Neural cell (in vitro differentiated cells): ENCODE data around the gene HHATL. TPM values are rescaled to one million over a fixed set of nuclear protein-coding genes. Genes with fewer than 3 reads are reported as not detected.

Experiments
- H2AFZ ChIP-seq: fragments of 200-600, 300-800 bp; sonication (generic), shearing (Covaris generic); 2 replicates; pipeline ENCODE4 v1.6.0; 2014; ENCODE audit warnings: low read depth, mild to moderate bottlenecking, antibody characterized with exemption, low read length, moderate library complexity
- H3F3A ChIP-seq: fragments of 200-600 bp; shearing (Covaris generic); 2 replicates; pipeline ENCODE4 v1.6.1; 2016; ENCODE audit warnings: mild to moderate bottlenecking, moderate library complexity, mixed read lengths, antibody characterized with exemption, low read length; ENCODE audit not compliant: insufficient read depth, poor library complexity, severe bottlenecking
- H3K27ac ChIP-seq: fragments of 200-600, 300-800 bp; sonication (generic), shearing (Covaris generic); 2 replicates; pipeline ENCODE4 v1.5.1; 2014; ENCODE audit warnings: mild to moderate bottlenecking, low read length, moderate library complexity
- H3K27me3 ChIP-seq: fragments of 300-800, 200-600 bp; sonication (generic), shearing (Covaris generic); 2 replicates; pipeline ENCODE4 v1.6.0; 2014; ENCODE audit warnings: mild to moderate bottlenecking, low read depth, low read length, moderate library complexity; ENCODE audit not compliant: insufficient read depth
- H3K36me3 ChIP-seq: fragments of 300-800, 200-600 bp; sonication (generic), shearing (Covaris generic); 2 replicates; pipeline ENCODE4 v1.5.1; 2014; ENCODE audit warnings: mild to moderate bottlenecking, antibody characterized with exemption, low read length, moderate library complexity; ENCODE audit not compliant: insufficient read depth
- H3K4me2 ChIP-seq: fragments of 300-800, 200-600 bp; sonication (generic), shearing (Covaris generic); 2 replicates; pipeline ENCODE4 v1.6.0; 2014; ENCODE audit warnings: mild to moderate bottlenecking, low read length
- H3K4me3 ChIP-seq: fragments of 300-800, 200-600 bp; sonication (generic), shearing (Covaris generic); 2 replicates; pipeline ENCODE4 v1.5.1; 2014; ENCODE audit warnings: mild to moderate bottlenecking, low read length, moderate library complexity
- H3K79me2 ChIP-seq: fragments of 200-600 bp; shearing (Covaris generic); replicated peaks from 2 replicates; pipeline ENCODE4 v1.6.0; 2014; ENCODE audit warnings: mild to moderate bottlenecking, low read length, moderate library complexity; ENCODE audit not compliant: insufficient read depth
- H3K9ac ChIP-seq: fragments of 300-800, 200-600 bp; sonication (generic), shearing (Covaris generic); 2 replicates; pipeline ENCODE4 v1.6.1; 2016; ENCODE audit warnings: mild to moderate bottlenecking, low read length, mixed read lengths
- H3K9me2 ChIP-seq: fragments of 200-600 bp; shearing (Covaris generic); 2 replicates; pipeline ENCODE4 v1.6.1; 2016; ENCODE audit warnings: mild to moderate bottlenecking, low read length, mixed read lengths; ENCODE audit not compliant: insufficient read depth
- H3K9me3 ChIP-seq: fragments of 200-600, 300-800 bp; sonication (generic), shearing (Covaris generic); 2 replicates; pipeline ENCODE4 v1.6.1; 2016; ENCODE audit warnings: mild to moderate bottlenecking, mixed run types, low read length, moderate library complexity, mixed read lengths
- H4K20me1 ChIP-seq: fragments of 200-600 bp; shearing (Covaris generic); 2 replicates; pipeline ENCODE4 v1.6.1; 2016; ENCODE audit warnings: mild to moderate bottlenecking, mixed run types; ENCODE audit not compliant: insufficient read depth
- EP300 ChIP-seq: fragments of 450-650 bp; conservative IDR thresholded peaks from 2 replicates; pipeline ENCODE4 v1.6.1; 2014; ENCODE audit warnings: antibody characterized with exemption, mild to moderate bottlenecking, moderate library complexity; ENCODE audit not compliant: poor library complexity, severe bottlenecking
- POLR2AphosphoS5 ChIP-seq: IDR thresholded peaks from 2 replicates; pipeline ENCODE4 v1.6.1; 2012
- TAF1 ChIP-seq: IDR thresholded peaks from 2 replicates; pipeline ENCODE4 v1.6.1; 2012; ENCODE audit warnings: low read depth
- polyA plus RNA-seq: library from polyadenylated mRNA; depleted of rRNA; stranded (reverse); fragments of >200 nt; gene quantifications from 2 replicates; pipeline ENCODE4 v1.2.3, GENCODE V29; 2014
- TF ChIP-seq, protein P1 (sequence below): IDR thresholded peaks from 2 replicates; pipeline ENCODE4 v1.6.1; 2012; ENCODE audit warnings: borderline replicate concordance
- TF ChIP-seq, protein P2 (sequence below): fragments of 450-650 bp; IDR thresholded peaks from 2 replicates; pipeline ENCODE4 v1.5.1; 2014; ENCODE audit warnings: antibody characterized with exemption, mild to moderate bottlenecking, moderate library complexity; ENCODE audit not compliant: poor library complexity, severe bottlenecking

Gene HHATL
- polyA plus RNA-seq, 1 donor from 2014 or later, result not detected

DNA sequence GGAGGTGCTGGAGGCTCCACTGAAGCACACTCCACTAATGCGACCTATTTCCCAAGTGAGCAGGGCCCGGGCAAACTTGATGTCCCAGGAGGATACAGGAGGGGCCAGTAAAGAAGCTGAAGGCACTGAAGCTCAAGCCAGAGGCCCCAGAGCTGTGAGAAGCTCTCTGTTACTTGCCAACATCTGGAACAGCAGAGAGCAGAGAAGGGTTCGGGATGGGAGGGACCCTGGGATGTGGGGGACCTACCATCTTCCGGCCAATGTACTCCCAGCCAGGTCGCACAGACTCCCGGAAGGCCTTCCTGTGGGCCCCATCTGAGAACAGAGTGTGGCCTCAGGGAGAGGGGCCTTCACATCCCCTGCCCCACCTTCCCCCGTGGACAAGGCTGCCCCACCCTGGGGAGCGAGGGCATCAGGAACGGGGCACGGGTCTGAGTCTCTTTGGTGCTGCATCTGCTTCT is 3.1 kb downstream of the HHATL start:
- Histone ChIP-seq H3K27me3 (no peaks in the 10 kb centered on the region), H3K4me3 (no peak overlapping the region)

GRCh38 chr3:42698911-42699230 is 3.7 kb downstream of the HHATL start:
- no peaks in the 10 kb centered on the region for H3K9me2 ChIP-seq

More for the DNA sequence above, 3.1 kb downstream of the HHATL start:
- Histone ChIP-seq H3K4me2 (no peak overlapping the region), H3K36me3 (no peaks in the 10 kb centered on the region), H2AFZ (no peak overlapping the region), H3K9ac (no peak overlapping the region), H3F3A (no peaks in the 10 kb centered on the region), H3K79me2 (no peaks in the 10 kb centered on the region), H3K27ac (no peak overlapping the region), H3K9me2 (no peaks in the 10 kb centered on the region), H3K9me3 (no peaks in the 10 kb centered on the region), H4K20me1 (no peaks in the 10 kb centered on the region)
- no peak for TF ChIP-seq EP300
- TF ChIP-seq, protein P1, sequence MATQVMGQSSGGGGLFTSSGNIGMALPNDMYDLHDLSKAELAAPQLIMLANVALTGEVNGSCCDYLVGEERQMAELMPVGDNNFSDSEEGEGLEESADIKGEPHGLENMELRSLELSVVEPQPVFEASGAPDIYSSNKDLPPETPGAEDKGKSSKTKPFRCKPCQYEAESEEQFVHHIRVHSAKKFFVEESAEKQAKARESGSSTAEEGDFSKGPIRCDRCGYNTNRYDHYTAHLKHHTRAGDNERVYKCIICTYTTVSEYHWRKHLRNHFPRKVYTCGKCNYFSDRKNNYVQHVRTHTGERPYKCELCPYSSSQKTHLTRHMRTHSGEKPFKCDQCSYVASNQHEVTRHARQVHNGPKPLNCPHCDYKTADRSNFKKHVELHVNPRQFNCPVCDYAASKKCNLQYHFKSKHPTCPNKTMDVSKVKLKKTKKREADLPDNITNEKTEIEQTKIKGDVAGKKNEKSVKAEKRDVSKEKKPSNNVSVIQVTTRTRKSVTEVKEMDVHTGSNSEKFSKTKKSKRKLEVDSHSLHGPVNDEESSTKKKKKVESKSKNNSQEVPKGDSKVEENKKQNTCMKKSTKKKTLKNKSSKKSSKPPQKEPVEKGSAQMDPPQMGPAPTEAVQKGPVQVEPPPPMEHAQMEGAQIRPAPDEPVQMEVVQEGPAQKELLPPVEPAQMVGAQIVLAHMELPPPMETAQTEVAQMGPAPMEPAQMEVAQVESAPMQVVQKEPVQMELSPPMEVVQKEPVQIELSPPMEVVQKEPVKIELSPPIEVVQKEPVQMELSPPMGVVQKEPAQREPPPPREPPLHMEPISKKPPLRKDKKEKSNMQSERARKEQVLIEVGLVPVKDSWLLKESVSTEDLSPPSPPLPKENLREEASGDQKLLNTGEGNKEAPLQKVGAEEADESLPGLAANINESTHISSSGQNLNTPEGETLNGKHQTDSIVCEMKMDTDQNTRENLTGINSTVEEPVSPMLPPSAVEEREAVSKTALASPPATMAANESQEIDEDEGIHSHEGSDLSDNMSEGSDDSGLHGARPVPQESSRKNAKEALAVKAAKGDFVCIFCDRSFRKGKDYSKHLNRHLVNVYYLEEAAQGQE, result no peak

DNA sequence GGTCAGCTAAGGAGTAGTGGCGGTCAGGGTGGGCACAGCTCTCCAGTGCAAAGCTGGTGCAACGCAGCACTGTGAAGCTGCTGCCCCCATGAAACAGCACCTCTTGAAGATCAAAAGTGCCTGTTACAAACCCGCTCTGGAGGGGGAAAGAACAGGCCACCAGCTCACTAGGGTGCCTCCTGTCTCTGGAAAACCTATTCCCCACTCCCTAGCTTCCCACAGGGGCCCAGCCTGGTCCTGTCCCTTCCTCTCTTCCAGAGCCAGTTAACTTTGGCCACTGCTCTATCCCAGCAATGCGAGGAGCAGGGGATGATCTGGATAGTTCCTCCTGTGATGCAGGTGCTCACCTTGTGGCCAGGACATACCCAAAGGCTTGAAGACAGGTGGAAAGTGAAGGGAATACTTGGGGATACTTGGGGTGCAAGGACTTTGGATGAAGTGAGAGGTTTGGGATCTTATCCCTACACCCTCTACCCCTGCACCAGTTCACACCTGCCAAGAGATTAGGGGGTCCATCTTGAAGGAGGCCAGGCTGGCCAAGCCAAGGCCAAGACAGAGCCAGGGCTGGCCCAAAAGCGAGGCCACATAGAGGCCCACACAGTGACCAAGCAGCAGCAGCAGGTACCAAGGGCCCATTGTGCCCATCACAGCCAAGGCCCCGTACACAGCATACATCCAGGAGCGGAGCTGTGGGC is 4.2 kb downstream of the HHATL start:
- H3K4me2 ChIP-seq, result no peak overlapping the region
- no peaks in the 10 kb centered on the region for H3K27me3 ChIP-seq
- H3K9ac ChIP-seq, result no peak overlapping the region
- H3K9me2 ChIP-seq, result no peaks in the 10 kb centered on the region
- H4K20me1 ChIP-seq, result no peaks in the 10 kb centered on the region
- no peaks in the 10 kb centered on the region for H3K79me2 ChIP-seq
- no peaks in the 10 kb centered on the region for H3K9me3 ChIP-seq
- no peak overlapping the region for H3K27ac ChIP-seq
- H3K4me3 ChIP-seq, result no peak overlapping the region
- TF ChIP-seq POLR2AphosphoS5 (no peak), TAF1 (no peak)
- TF ChIP-seq, protein P2, sequence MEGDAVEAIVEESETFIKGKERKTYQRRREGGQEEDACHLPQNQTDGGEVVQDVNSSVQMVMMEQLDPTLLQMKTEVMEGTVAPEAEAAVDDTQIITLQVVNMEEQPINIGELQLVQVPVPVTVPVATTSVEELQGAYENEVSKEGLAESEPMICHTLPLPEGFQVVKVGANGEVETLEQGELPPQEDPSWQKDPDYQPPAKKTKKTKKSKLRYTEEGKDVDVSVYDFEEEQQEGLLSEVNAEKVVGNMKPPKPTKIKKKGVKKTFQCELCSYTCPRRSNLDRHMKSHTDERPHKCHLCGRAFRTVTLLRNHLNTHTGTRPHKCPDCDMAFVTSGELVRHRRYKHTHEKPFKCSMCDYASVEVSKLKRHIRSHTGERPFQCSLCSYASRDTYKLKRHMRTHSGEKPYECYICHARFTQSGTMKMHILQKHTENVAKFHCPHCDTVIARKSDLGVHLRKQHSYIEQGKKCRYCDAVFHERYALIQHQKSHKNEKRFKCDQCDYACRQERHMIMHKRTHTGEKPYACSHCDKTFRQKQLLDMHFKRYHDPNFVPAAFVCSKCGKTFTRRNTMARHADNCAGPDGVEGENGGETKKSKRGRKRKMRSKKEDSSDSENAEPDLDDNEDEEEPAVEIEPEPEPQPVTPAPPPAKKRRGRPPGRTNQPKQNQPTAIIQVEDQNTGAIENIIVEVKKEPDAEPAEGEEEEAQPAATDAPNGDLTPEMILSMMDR, result no peak
- H3F3A ChIP-seq, result no peaks in the 10 kb centered on the region
- no peaks in the 10 kb centered on the region for H3K36me3 ChIP-seq
- H2AFZ ChIP-seq, result no peak overlapping the region

More at GRCh38 chr3:42698911-42699230, 3.7 kb downstream of the HHATL start:
- no peaks in the 10 kb centered on the region for H3K79me2 ChIP-seq
- no peak overlapping the region for H3K4me2 ChIP-seq
- no peaks in the 10 kb centered on the region for H3F3A ChIP-seq
- H3K9me3 ChIP-seq, result no peaks in the 10 kb centered on the region
- TF ChIP-seq, protein P2, result no peak
- H4K20me1 ChIP-seq, result no peaks in the 10 kb centered on the region
- H3K4me3 ChIP-seq, result no peak overlapping the region
- H2AFZ ChIP-seq, result no peak overlapping the region
- H3K36me3 ChIP-seq, result no peaks in the 10 kb centered on the region
- H3K27me3 ChIP-seq, result no peaks in the 10 kb centered on the region
- no peak overlapping the region for H3K27ac ChIP-seq
- H3K9ac ChIP-seq, result no peak overlapping the region
